Fibroblast of villous mesenchyme (primary cell): ENCODE results near the gene USP22. TPM values are rescaled to one million over a fixed set of nuclear protein-coding genes. Genes with fewer than 3 reads are reported as not detected.

Source experiments
- DNase-seq: peaks from one replicate; pipeline ENCODE4 v3.0.0-alpha.2; 2010; ENCODE audit warnings: low read depth
- H3K4me3 ChIP-seq: 2 replicates; pipeline ENCODE4 v1.5.1; 2011; ENCODE audit warnings: low read depth, mild to moderate bottlenecking, low read length
- CTCF ChIP-seq: IDR thresholded peaks from 2 replicates; pipeline ENCODE4 v1.5.1; 2012; ENCODE audit warnings: low read depth, mild to moderate bottlenecking, low read length; ENCODE audit not compliant: insufficient read depth
- total RNA-seq: library from RNA; depleted of rRNA; stranded (reverse); fragments of >200 nt; gene quantifications from 2 replicates; pipeline ENCODE4 v1.2.3, GENCODE V29; 2012

Gene USP22
- total RNA-seq, 1 donor = 297 TPM

- no peak for DNase-seq
- no peak overlapping the region for H3K4me3 ChIP-seq
- TF ChIP-seq CTCF = no peak
Measured at GRCh38 chr17:21029515-21029914, 13.3 kb downstream of the USP22 start.

- no peak overlapping the region for H3K4me3 ChIP-seq
- DNase-seq = peak; percentile 88
- TF ChIP-seq CTCF = no peak
Measured at GRCh38 chr17:21029036-21029435, 13.8 kb downstream of the USP22 start.

- H3K4me3 ChIP-seq = no peak overlapping the region
- TF ChIP-seq CTCF = no peak
- no peak for DNase-seq
Measured at GRCh38 chr17:21028192-21028591, 14.6 kb downstream of the USP22 start.

- TF ChIP-seq CTCF = no peak
- DNase-seq = no peak
- H3K4me3 ChIP-seq = no peak overlapping the region
Measured at GRCh38 chr17:21027031-21027430, 15.8 kb downstream of the USP22 start.

GRCh38 chr17:21025451-21025850 is 17.4 kb downstream of the USP22 start:
- TF ChIP-seq CTCF = no peak
- no peak for DNase-seq
- H3K4me3 ChIP-seq = no peak overlapping the region

- peak; percentile 84 for DNase-seq
- no peak overlapping the region for H3K4me3 ChIP-seq
- no peak for TF ChIP-seq CTCF
Measured at GRCh38 chr17:21024024-21024423, 18.8 kb downstream of the USP22 start.

- no peak for TF ChIP-seq CTCF
- H3K4me3 ChIP-seq = no peak overlapping the region
- no peak for DNase-seq
Measured at GRCh38 chr17:21021208-21021803, 21.5 kb downstream of the USP22 start.
